Limb (tissue), 2 donors: ENCODE measurements around the gene RNPEPL1.
A peak's percentile ranks its signal among the peaks of the same experiment; 100 is the strongest.
"Not testable (repeated sequence)": the region's sequence is repeated elsewhere in the genome, so short reads cannot be mapped to it uniquely, and the experiment has no call there.

Source experiments
- DNase-seq, 2 donors: peaks; one replicate each; pipeline ENCODE4 v3.0.0-alpha.2; 2016; ENCODE audit errors: extremely low spot score in 2 of 2

The RNPEPL1 gene

GRCh38 chr2:240602266-240603050 is 34.2 kb downstream of the RNPEPL1 start:
- DNase-seq: no peak

- DNase-seq: no peak
Measured at GRCh38 chr2:240603081-240603835, 35.0 kb downstream of the RNPEPL1 start.

DNA sequence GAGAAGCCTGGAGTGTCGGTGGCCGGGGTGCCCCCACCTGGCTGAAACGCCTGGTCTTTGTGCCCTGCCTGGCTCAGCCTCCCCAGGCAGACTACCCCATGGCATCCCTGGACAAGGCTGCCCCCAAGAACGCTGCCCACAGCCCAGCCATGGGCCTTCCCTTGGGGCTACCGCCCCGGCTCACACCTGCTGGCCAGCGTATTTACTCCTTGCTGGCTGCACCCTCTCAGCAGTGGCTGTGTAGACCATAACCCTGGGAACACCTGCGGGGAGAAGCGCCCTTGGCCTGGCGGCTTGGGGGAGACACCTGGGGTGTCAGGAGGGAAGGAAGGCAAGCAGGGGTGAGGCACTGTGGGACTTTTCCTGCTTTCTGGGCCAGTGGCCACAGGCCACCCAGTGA is 35.6 kb downstream of the RNPEPL1 start:
- no peak for DNase-seq

GRCh38 chr2:240604291-240604938 is 36.1 kb downstream of the RNPEPL1 start:
- DNase-seq: peak in 1 of 2 donors; percentile 30

DNA sequence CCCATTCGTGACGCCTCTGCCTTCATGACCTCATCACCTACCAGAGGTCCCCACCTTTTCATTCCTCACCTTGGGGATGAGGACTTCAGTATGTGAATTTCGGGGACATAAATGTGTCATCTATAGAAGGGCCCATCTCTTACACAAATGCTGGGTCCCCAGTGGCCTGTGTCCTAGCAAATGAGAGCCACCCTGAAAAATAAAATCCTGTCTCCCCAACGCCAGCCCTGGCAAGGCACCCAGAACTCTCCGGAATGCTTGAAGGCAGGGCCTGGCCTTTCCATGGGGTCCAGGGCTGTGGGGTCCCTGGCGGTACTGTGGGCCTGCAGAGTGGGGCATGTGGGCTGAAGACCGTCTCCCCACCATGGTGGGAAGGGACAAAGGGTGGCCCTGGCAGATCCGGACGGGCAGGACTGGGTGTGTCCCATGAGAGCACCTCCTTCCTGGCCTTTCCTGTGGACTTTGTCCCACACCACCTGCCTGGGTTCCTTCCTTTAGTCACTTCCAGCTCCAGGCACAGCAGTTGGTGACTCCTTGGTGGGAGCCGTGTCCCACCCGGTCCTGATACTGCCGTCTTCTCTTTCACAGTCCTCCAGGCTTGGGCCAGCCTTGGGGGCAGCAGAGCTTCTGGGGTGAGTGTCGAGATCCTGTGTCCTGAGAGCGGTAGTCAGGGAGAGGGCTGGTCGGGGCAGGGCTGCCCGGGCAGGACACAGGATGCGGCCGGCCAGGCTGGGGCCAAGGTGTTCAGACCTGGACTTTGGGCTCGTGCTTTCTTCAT is 36.8 kb downstream of the RNPEPL1 start:
- no peak for DNase-seq

GRCh38 chr2:240605867-240606743 is 37.8 kb downstream of the RNPEPL1 start:
- DNase-seq: no peak

DNA sequence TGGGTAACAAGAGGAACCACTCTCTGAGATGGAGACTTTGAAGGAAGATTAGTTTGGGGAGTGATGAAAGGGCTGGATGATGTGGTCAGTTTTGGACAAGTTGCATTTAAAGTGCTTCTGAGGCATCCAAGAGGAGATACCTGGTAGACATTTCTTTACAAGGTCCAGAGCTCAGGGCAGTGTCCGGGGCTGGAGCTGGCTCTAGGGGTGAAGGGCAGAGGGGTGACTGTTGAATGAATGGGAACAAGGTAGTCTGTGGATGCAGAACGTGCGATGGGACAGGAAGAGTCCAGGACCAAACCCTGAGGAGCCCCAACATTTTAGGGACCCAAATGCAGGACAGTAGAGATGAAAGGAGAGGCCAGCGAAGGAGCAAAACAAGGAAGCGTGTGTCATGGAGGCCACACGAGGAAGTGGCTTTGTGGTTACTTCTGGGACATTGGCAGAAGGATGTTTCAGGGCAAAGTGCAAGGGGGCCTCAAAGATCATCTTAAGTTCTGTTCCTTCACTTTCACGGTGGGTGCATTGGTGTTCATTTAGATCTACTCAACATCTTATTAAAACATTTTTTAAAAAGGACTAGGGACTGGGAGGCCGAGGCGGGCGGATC is 43.4 kb downstream of the RNPEPL1 start:
- DNase-seq: no peak

- no peak for DNase-seq
Measured at GRCh38 chr2:240613781-240614180, 45.5 kb downstream of the RNPEPL1 start.

- DNase-seq: no peak
Measured at GRCh38 chr2:240614391-240614790, 46.1 kb downstream of the RNPEPL1 start.

GRCh38 chr2:240615396-240615795 is 47.1 kb downstream of the RNPEPL1 start:
- DNase-seq: no peak

- DNase-seq: peak in 1 of 2 donors; percentile 23
Measured at GRCh38 chr2:240615820-240616547, 47.7 kb downstream of the RNPEPL1 start.

DNA sequence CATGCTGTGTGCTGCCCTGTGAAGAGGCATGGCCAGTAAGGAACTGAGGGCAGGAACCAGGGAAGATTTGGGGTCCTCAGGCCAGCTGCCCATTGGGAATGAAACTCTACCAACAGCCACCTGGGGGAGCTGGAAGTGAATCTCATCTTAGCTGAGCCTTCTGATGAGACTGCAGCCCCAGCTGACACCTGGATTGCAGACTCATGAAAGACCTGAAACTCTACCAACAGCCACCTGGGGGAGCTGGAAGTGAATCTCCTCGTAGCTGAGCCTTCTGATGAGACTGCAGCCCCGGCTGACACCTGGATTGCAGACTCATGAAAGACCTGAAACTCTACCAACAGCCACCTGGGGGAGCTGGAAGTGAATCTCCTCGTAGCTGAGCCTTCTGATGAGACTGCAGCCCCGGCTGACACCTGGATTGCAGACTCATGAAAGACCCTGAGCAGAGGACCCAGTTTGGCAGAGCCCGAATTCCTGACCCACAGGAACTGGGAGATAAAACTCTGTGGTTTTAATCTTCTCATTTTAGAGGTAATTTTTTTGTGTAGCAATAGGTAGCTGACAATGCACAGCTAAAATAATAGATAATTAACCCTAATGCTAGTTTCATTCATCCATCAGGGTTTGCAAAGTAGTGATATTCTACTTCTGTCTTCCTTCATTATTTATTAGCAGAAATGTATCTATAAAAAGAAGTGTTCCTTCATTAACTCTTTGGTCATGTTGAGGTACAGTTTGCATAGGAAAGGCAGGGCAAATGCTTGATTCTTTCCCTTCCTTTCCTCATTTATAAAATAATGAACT is 48.8 kb downstream of the RNPEPL1 start:
- not testable (repeated sequence) for DNase-seq

GRCh38 chr2:240618776-240619175 is 50.5 kb downstream of the RNPEPL1 start:
- DNase-seq: no peak

GRCh38 chr2:240619506-240620148 is 51.3 kb downstream of the RNPEPL1 start:
- peak in 1 of 2 donors; percentile 14 for DNase-seq

DNA sequence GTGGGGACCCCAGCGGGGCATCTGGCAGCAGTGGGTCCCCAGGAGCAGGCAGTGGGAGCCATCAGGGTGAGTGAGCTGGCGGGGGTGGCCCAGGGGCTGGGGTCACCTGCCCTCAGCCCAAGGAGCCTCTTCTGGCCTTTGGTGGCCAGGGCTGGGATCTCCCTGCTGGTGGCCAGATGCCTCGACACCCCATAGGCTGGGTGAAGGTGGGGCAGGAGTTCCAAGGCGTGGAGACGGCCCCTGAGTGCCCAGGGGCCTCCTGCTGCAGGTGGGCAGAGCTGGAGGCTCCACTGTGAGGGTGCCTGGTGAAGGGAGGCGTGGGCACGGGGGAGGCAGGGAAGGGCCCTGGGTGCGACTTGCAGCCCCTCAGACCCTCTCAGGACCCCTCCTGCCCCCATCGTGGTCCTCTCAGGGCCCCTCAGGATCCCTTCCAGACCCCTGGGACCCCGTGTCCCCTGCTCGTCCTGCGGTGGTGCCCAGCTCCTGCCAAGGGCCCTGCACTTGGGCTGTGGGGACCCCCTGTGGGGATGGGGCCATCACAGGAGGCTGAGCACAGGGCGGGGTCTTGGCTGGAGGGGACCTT is 52.0 kb downstream of the RNPEPL1 start:
- DNase-seq: peak in 1 of 2 donors; percentile 25

DNA sequence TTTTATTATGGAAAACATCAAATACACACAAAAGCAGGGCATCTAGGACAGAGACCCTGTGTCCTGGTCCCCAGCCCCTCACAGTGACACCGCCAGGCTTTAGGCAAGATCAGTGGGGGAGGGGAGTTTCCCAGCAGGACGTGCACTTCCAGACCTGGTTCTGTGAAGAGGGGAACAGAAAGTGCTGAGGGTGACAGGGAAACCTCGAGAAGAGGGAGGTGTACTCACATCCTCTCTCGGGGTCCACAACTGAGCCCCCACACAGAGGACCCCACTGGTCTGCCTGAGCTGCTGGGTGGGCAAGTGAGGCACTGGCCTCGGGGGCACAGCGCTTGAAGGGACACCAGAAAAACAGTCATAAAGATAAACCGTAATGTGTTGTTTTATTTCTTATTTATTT is 52.6 kb downstream of the RNPEPL1 start:
- no peak for DNase-seq

DNA sequence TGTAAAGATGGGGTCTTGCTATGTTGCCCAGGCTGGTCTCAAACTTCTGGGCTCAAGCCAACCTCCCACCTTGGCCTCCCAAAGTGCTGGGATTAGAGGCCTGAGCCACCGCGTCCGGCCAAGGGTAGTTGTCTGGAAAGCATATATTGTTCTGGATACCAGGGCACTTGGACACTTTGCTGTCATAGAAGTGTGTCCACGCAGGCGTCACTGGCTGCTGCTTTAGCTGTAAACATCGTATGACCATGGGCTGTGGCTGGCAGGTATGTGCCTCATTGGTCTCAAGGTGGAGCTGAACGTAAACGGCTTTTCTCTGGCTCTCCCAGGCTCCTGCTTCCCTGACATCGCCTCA is 53.8 kb downstream of the RNPEPL1 start:
- DNase-seq: no peak
